Stimulated activated CD4-positive, alpha-beta T cell treated with anti-CD3 and anti-CD28 coated beads, TNF-alpha, amount 100 ng/mL, for 4 hours (primary cell): ENCODE data around the gene SHB.

Experiments
- DNase-seq, 3 experiments: peaks; one replicate each; pipeline ENCODE4 v3.0.0-alpha.2; 2020; ENCODE audit warnings: low read depth in 3 of 3

Gene SHB

GRCh38 chr9:38088006-38088925 is 19.2 kb upstream of the SHB start:
- DNase-seq: peak; percentile 46 to 53 (median 47)

- no peak for DNase-seq
Observed at GRCh38 chr9:38086496-38086895, 17.5 kb upstream of the SHB start.

DNA sequence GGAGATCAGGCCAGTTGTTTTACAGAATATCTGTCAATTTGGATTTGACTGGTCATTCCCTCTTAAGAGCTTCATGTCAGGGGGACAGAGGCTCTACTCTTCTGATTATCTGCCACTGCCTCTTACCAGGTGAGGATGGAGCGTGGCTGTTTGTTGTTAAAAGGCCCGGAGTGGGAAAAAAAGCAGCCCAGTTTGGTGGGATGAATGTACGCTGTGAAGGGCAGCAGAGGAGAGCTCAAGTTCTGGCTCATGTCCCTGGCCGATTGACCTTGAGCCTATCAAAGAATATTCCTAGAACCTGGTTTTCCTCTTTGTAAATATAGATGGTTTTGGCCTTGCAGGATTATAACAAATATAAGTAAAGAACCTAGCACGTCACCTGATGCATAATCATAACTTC is 16.3 kb upstream of the SHB start:
- no peak for DNase-seq

GRCh38 chr9:38084556-38084880 is 15.5 kb upstream of the SHB start:
- DNase-seq: no peak

DNA sequence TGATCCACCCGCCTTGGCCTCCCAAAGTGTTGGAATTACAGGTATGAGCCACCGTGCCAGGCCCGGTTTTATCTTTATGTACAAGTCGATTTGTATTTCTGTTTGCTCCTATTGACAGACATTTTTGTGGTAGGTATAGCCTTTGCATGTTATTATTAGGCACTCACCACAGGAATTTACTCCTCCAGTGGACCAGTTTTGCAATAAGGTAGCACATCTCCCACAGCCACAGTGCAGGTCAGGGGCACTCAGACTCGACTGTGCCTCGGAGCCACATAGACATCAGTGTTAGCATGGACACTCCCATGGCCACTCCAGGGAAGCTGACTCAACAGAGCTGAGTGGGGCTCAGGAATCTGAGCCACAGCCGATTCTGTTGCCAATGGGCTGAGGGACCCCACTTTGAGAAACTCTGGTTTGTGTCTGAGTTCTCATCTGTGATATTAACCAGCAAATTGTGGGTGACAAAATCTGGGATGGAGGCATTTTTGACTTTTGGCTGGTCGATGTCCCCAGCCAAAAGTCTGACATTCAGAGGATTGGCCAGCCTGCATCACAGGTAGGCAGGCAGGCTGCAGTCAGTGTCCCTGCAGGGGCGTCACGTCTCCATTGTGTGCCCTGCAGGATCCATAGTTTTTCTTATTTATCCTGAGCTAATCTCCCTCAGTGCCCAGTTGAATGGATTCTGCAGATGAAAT is 15.0 kb upstream of the SHB start:
- no peak for DNase-seq

- no peak for DNase-seq
Observed at GRCh38 chr9:38082446-38083287, 13.6 kb upstream of the SHB start.

GRCh38 chr9:38081356-38082108 is 12.5 kb upstream of the SHB start:
- DNase-seq: no peak

DNA sequence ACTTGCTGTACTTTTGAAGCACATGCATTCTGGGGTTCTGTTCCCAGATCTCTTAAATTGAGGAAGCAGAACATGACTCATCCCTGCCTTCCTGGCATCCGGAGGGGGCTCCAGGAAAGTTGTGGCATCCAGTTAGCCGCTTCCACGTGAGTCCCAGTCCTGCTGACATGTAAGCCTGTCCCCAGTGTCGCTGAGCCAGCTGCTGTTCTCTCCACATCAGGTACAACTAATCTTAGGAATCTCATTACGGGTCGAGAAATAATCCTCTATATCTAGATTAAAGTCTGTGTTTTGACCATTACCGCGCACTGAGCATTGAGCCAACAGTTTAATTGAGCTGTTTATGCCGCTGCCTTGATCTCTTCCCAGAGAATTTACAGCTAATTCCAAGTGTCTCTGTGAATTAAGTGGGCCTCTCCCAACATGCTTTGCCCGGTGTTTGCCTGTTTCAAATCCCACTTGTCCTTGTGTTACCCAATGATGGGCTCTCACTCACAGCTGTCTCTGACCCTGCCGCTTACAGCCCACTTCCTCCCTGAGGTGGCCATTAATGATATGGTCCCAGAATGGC is 10.5 kb upstream of the SHB start:
- DNase-seq: no peak

DNA sequence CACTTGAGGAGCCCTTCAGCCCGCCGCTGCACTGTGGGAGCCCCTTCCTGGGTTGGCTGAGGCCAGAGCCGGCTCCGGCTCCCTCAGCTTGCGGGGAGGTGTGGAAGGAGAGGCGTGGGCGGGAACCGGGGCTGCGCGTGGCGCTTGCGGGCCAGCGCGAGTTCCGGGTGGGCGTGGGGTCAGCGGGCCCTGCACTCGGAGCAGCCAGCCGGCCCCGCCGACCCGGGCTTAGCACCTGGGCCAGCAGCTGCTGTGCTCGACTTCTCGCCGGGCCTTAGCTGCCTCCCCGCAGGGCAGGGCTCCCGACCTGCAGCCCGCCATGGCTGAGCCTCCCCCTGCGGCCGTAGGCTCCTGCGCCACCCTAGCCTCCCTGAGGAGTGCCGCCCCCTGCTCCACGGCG is 6.2 kb upstream of the SHB start:
- DNase-seq: no peak

DNA sequence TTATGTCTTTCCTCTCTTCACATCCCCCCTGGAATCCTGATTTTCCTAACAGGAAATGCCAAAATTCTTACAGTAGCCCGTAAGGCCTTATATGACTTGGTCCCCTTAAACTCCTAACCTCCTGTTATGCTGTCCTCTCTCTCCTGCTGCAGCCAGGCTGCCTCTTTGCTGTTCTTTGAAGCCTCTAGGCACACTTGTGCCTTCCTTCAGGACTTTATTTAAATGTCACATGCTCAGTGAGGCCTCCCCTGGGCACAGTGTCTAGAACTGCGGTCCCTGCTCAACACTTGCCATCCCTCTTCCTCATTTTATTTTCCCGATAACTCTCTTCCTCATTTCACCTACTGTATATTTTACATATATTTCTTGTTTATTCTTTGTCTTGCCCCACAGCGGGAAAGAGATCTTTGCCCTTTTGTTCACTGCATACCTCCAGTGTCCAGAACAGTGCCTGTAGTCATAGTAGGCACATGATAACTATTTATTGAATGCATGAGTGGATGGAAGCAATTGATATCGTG is 5.5 kb upstream of the SHB start:
- no peak for DNase-seq

GRCh38 chr9:38073882-38074281 is 4.9 kb upstream of the SHB start:
- DNase-seq: no peak

- DNase-seq: no peak
Observed at GRCh38 chr9:38071470-38072134, 2.6 kb upstream of the SHB start.

- peak in 1 of 3 experiments; percentile 11 for DNase-seq
Observed at GRCh38 chr9:38067859-38068681, 957 bp downstream of the SHB start.

DNA sequence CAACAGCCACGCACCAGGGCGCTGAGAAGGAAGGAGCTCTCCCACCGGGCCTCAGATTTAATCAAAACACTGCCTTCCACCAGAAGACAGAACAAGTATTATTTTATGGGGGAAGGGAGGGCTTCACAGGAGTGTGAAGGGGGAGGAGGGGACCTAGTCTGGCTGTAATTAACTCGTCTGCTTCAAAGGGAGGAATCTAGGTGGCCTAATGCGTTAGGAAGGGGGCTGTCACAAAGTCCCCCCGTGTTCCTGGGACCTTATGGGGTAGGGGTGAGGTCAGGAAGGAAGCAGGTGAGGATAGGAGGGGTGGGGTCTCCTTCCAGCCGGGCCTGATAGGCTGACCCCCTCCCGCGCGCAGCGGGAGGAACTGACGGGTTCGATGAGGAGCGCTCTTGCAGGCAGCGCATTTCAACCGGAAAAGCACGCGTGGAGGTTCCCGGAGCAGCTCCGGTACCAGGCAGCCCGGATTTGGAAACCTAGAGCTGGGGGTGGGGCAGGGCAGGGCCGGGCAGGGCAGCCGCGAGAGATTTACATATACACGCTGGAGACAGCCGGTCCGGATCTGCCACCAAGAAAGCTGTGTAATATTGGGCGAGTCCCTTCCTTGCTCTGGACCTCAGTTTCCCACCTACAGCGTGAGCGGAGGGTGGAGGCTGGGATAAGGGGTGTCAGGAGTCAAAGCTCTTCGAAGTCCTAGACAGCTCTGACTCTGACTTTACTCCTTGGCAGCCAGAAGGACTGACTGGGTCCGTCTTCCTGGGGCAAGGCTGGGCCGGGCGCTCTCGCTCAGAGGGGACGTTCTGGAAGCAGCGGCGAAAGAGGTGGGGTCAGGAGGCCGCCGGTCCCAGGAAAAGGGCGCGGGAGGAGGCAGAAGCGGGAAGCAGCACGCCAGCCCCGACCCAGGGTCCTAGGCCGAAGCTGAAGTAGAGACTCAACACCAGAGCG is 1.8 kb downstream of the SHB start:
- no peak for DNase-seq

DNA sequence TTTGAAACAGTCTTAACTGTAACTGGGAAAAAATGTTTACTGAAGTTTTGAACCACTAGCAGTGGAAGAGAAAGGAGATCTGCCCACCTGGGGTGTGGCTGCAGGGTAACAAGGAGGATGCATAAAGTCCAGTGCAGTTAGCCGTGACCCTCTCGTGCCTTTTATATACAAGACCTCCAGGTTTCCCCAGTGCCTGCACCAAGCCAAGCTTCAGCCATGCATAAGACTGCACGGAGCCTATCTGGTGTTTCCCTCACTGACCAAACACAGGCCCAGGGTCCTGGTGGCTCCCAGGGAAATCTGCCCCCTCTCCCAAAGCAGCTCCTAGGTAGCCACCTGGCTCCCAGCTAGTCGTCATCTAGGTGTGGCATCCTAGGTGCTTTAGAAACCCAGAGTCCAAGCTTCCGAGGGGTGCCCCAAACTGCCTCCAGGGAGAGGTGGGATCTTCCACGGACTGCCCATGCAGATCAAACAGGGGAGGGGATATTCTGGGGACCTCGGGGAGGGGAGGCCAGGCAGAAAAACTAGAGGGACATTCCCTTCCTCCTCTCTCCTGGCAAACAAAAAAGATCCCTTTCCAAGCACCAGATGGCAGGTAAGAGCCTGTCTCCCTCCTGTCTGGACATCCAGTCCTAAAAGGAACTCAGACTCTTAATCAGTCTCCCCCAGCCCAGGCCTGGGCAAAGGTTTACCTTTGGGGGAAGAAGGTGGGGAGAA is 2.7 kb downstream of the SHB start:
- no peak for DNase-seq

- DNase-seq: no peak
Observed at GRCh38 chr9:38065369-38066075, 3.5 kb downstream of the SHB start.

DNA sequence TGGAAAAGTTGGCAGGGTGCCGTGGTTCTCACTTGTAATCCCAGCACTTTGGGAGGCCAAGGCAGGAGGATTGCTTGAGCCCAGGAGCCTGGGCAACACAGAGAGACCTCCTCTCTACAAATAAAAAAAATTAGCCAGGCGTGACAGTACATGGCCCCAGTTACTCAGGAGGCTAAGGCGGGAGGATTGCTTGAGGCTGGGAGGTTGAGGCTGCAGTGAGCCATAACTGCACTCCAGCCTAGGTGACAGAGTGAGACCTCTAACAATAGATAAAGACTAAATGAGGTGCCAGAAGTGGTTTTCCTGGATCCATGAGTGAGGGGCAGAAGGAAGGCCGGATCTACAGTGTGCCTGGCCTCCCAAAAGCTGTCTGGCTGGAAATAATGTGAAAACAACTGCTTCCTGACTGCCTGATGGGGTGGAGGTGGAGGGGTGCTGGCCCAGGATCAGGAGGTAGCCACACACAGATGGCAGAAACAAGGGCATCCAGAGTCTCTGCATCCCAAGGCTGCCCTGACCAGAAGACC is 4.1 kb downstream of the SHB start:
- DNase-seq: no peak
